Naive thymus-derived CD4-positive, alpha-beta T cell (primary cell): ENCODE measurements around the gene F7. TPM values are rescaled to one million over a fixed set of nuclear protein-coding genes. Genes with fewer than 3 reads are reported as not detected.

Source experiments
- ATAC-seq: fragments of 150-1000 bp; cut with Tn5 transposase; 2 replicates; pipeline ENCODE4 v1.10.0; 2021; ENCODE audit warnings: mild to moderate bottlenecking, moderate library complexity
- CTCF ChIA-PET: fragments of 350-600 bp; sonication (Branson Sonifier 250); formaldehyde crosslinking; loops from one replicate; lab custom pipeline; 2021; ENCODE audit warnings: antibody characterized with exemption; lab: Charles Lee
- POLR2A ChIA-PET: fragments of 350-600 bp; sonication (Branson Sonifier 250); formaldehyde crosslinking; loops from one replicate; lab custom pipeline; 2021; ENCODE audit warnings: antibody characterized with exemption, inconsistent platforms; lab: Charles Lee
- DNase-seq, 9 donors: peaks; one replicate each; pipeline versions ENCODE4 v3.0.0 to v3.0.0-alpha.2; 2020 to 2022; ENCODE audit warnings: mixed read lengths in 1 of 9
- H3K27ac ChIP-seq: one replicate; pipeline ENCODE4 v1.7.0; 2013; ENCODE audit warnings: mild to moderate bottlenecking, low read depth, low read length, moderate library complexity
- H3K27me3 ChIP-seq, 2 donors: one replicate each; pipeline ENCODE4 v1.7.0; 2013; ENCODE audit warnings: low read length in 2 of 2, mild to moderate bottlenecking in 2 of 2, moderate library complexity in 2 of 2; ENCODE audit not compliant: control insufficient read depth in 2 of 2, insufficient read depth in 2 of 2
- H3K36me3 ChIP-seq, 3 experiments: 1 replicate in 2 of 3; 2 replicates in 1 of 3; pipeline ENCODE4 v1.7.0; 2013; ENCODE audit warnings: low read length in 3 of 3, mild to moderate bottlenecking in 3 of 3, moderate library complexity in 1 of 3; ENCODE audit not compliant: insufficient read depth in 3 of 3, control insufficient read depth in 2 of 3
- H3K4me1 ChIP-seq, 2 donors: one replicate each; pipeline ENCODE4 v1.7.0; 2013; ENCODE audit warnings: low read length in 2 of 2, mild to moderate bottlenecking in 2 of 2, moderate library complexity in 1 of 2; ENCODE audit not compliant: control insufficient read depth in 2 of 2, insufficient read depth in 2 of 2
- H3K4me3 ChIP-seq: 2 replicates; pipeline ENCODE4 v1.7.0; 2013; ENCODE audit warnings: mild to moderate bottlenecking, low read length
- H3K9me3 ChIP-seq, 3 experiments: 1 replicate in 2 of 3; 2 replicates in 1 of 3; pipeline ENCODE4 v1.7.0; 2013; ENCODE audit warnings: low read length in 3 of 3; ENCODE audit not compliant: control insufficient read depth in 2 of 3
- H3K27ac Mint-ChIP-seq, 9 donors: one replicate each; pipeline ENCODE4 v1.8.0; 2020 to 2022; ENCODE audit warnings: mixed read lengths in 9 of 9, mild to moderate bottlenecking in 8 of 9, moderate library complexity in 5 of 9, inconsistent platforms in 2 of 9
- H3K27me3 Mint-ChIP-seq, 5 donors: one replicate each; pipeline ENCODE4 v1.8.0; 2021 to 2022; ENCODE audit warnings: mixed read lengths in 5 of 5, mild to moderate bottlenecking in 1 of 5
- H3K36me3 Mint-ChIP-seq, 5 donors: one replicate each; pipeline ENCODE4 v1.8.0; 2020 to 2022; ENCODE audit warnings: mixed read lengths in 5 of 5, mild to moderate bottlenecking in 3 of 5, inconsistent platforms in 1 of 5
- H3K4me1 Mint-ChIP-seq, 7 donors: one replicate each; pipeline ENCODE4 v1.8.0; 2020 to 2022; ENCODE audit warnings: mixed read lengths in 7 of 7, mild to moderate bottlenecking in 3 of 7, inconsistent platforms in 1 of 7
- H3K4me3 Mint-ChIP-seq, 10 donors: one replicate each; pipeline ENCODE4 v1.8.0; 2020 to 2022; ENCODE audit warnings: mild to moderate bottlenecking in 10 of 10, mixed read lengths in 10 of 10, moderate library complexity in 6 of 10, inconsistent platforms in 2 of 10
- H3K9me3 Mint-ChIP-seq, 11 donors: one replicate each; pipeline ENCODE4 v1.8.0; 2020 to 2022; ENCODE audit warnings: mixed read lengths in 11 of 11, mild to moderate bottlenecking in 4 of 11, inconsistent platforms in 1 of 11, moderate library complexity in 1 of 11
- intact Hi-C, 2 donors: fragments of 100-400 bp; cut with micrococcal nuclease; formaldehyde crosslinking; loops; one replicate each; pipeline ENCODE4 v1.15.1; 2023
- polyA plus RNA-seq, 2 donors: library from polyadenylated mRNA; unstranded; fragments of 300-500 nt; fragmentation: Illumina TruSeq; gene quantifications; one replicate each; pipeline ENCODE4 v1.2.3, GENCODE V29; 2021
- total RNA-seq, 6 experiments: library from RNA in 5 of 6; stranded (reverse) in 5 of 6; gene quantifications; 1 replicate in 5 of 6; 2 replicates in 1 of 6; pipeline ENCODE4 v1.2.3 and lab custom pipeline; 2021 to 2026

The F7 gene
- total and polyA plus RNA-seq, 7 experiments from 2014 or later, result 0.40 TPM; not detected in 6

GRCh38 chr13:113083022-113083373, 22.6 kb upstream of the F7 start:
- H3K9me3 Mint-ChIP-seq, result no peaks in the 10 kb centered on the region
- no peak for DNase-seq
- no peaks in the 10 kb centered on the region for H3K4me1 Mint-ChIP-seq
- ATAC-seq, result no peak
- no peak overlapping the region for H3K4me3 ChIP-seq
- POLR2A ChIA-PET, result no interaction called here
- CTCF ChIA-PET, result no interaction called here
- H3K27me3 ChIP-seq, result no peaks in the 10 kb centered on the region
- peaks cover 0 to 27% (median 0%) of the 10 kb centered on the region in 3 experiments for H3K36me3 ChIP-seq
- H3K27ac ChIP-seq, result no peak overlapping the region
- intact Hi-C loops, result no loop called here
- peaks cover 0 to 35% (median 0%) of the 10 kb centered on the region in 5 donors for H3K36me3 Mint-ChIP-seq
- H3K27ac Mint-ChIP-seq, result no peak overlapping the region
- H3K4me1 ChIP-seq, result no peaks in the 10 kb centered on the region
- no peak overlapping the region for H3K4me3 Mint-ChIP-seq
- no peaks in the 10 kb centered on the region for H3K27me3 Mint-ChIP-seq
- no peaks in the 10 kb centered on the region for H3K9me3 ChIP-seq

- DNase-seq (no peak), ATAC-seq (no peak)
- no peaks in the 10 kb centered on the region for H3K9me3 Mint-ChIP-seq
- H3K4me3 Mint-ChIP-seq, result no peak overlapping the region
- ChIA-PET POLR2A (no interaction called here), CTCF (no interaction called here)
- H3K27me3 Mint-ChIP-seq, result no peaks in the 10 kb centered on the region
- no peak overlapping the region for H3K27ac Mint-ChIP-seq
- no peaks in the 10 kb centered on the region for H3K27me3 ChIP-seq
- intact Hi-C loops, result no loop called here
- H3K4me1 ChIP-seq, result no peaks in the 10 kb centered on the region
- H3K27ac ChIP-seq, result no peak overlapping the region
- peaks cover 0 to 27% (median 0%) of the 10 kb centered on the region in 3 experiments for H3K36me3 ChIP-seq
- H3K4me3 ChIP-seq, result no peak overlapping the region
- H3K9me3 ChIP-seq, result no peaks in the 10 kb centered on the region
- H3K36me3 Mint-ChIP-seq, result peaks cover 0 to 35% (median 0%) of the 10 kb centered on the region in 5 donors
- no peaks in the 10 kb centered on the region for H3K4me1 Mint-ChIP-seq
These were observed 22.1 kb upstream of the F7 start for GRCh38 chr13:113083402-113084061.

DNA sequence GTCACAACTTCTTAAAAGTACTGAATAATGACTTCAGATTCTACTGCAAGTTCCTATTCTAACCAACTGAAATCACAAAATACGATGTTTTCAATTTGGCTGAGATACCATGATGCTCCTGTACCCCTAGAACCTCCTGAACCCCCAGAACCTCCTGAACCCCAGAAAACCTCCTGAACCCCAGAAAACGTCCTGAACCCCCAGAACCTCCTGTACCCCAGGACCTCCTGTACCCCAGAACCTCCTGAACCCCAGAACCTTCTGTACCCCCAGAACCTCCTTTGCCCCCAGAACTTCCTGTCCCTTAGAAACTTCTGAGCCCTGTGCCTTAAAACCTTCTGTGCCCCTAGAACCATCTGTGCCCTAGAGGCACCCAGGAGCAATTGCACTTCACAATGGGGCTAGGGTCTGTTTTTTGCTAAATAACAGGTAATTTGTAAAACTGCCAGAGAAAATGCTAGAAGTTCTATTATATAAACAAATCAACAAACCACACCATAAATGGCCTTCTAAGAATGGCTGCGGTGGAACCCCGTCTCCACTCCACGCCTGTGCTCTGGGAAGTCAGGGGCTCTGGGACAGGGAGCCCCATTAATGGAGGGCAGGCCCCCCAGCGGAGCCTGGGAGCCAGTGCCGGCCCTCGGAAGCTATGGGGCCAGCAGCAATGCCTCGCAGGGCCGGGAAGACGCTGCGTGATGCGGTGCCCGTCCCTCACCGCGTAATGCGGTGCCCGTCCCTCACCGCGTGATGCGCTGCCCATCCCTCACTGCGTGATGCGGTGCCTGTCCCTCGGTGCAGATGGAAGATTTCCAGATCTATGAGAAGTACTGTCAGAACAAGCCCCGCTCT, 21.3 kb upstream of the F7 start:
- H3K4me1 ChIP-seq, result no peaks in the 10 kb centered on the region
- DNase-seq, result no peak
- H3K27ac Mint-ChIP-seq, result no peak overlapping the region
- H3K27me3 Mint-ChIP-seq, result no peaks in the 10 kb centered on the region
- ChIA-PET CTCF (no interaction called here), POLR2A (no interaction called here)
- H3K4me3 ChIP-seq, result no peak overlapping the region
- no peaks in the 10 kb centered on the region for H3K9me3 ChIP-seq
- no peak overlapping the region for H3K4me3 Mint-ChIP-seq
- no peaks in the 10 kb centered on the region for H3K4me1 Mint-ChIP-seq
- peaks cover 0 to 29% (median 0%) of the 10 kb centered on the region in 3 experiments for H3K36me3 ChIP-seq
- H3K27ac ChIP-seq, result no peak overlapping the region
- peaks cover 0 to 33% (median 0%) of the 10 kb centered on the region in 5 donors for H3K36me3 Mint-ChIP-seq
- H3K9me3 Mint-ChIP-seq, result no peaks in the 10 kb centered on the region
- intact Hi-C loops, result no loop called here
- ATAC-seq, result no peak
- no peaks in the 10 kb centered on the region for H3K27me3 ChIP-seq

GRCh38 chr13:113084943-113085540, 20.5 kb upstream of the F7 start:
- ChIA-PET CTCF (no interaction called here), POLR2A (no interaction called here)
- DNase-seq, result no peak
- H3K4me1 ChIP-seq, result no peaks in the 10 kb centered on the region
- H3K4me3 Mint-ChIP-seq, result no peak overlapping the region
- no peaks in the 10 kb centered on the region for H3K4me1 Mint-ChIP-seq
- H3K27ac ChIP-seq, result no peak overlapping the region
- H3K36me3 ChIP-seq, result peaks cover 0 to 37% (median 0%) of the 10 kb centered on the region in 3 experiments
- H3K27me3 ChIP-seq, result no peaks in the 10 kb centered on the region
- no peaks in the 10 kb centered on the region for H3K9me3 Mint-ChIP-seq
- H3K27ac Mint-ChIP-seq, result no peak overlapping the region
- H3K36me3 Mint-ChIP-seq, result peaks cover 0 to 31% (median 0%) of the 10 kb centered on the region in 5 donors
- no peak overlapping the region for H3K4me3 ChIP-seq
- no peaks in the 10 kb centered on the region for H3K27me3 Mint-ChIP-seq
- intact Hi-C loops, result no loop called here
- H3K9me3 ChIP-seq, result no peaks in the 10 kb centered on the region
- no peak for ATAC-seq

GRCh38 chr13:113086031-113086750, 19.4 kb upstream of the F7 start:
- no peaks in the 10 kb centered on the region for H3K9me3 ChIP-seq
- ATAC-seq (no peak), DNase-seq (no peak)
- no peak overlapping the region for H3K27ac ChIP-seq
- Mint-ChIP-seq H3K9me3 (no peaks in the 10 kb centered on the region), H3K4me3 (no peak overlapping the region), H3K27ac (no peak overlapping the region), H3K27me3 (no peaks in the 10 kb centered on the region), H3K4me1 (no peaks in the 10 kb centered on the region), H3K36me3 (peaks cover 0 to 30% (median 0%) of the 10 kb centered on the region in 5 donors)
- no peak overlapping the region for H3K4me3 ChIP-seq
- POLR2A ChIA-PET, result no interaction called here
- H3K27me3 ChIP-seq, result no peaks in the 10 kb centered on the region
- CTCF ChIA-PET, result interaction anchor here (0.6 kb wide), 1 partner anchor 83 kb away, joined by 3 read pairs; no protein-coding TSS in a partner anchor
- no peaks in the 10 kb centered on the region for H3K4me1 ChIP-seq
- H3K36me3 ChIP-seq, result peaks cover 0 to 37% (median 0%) of the 10 kb centered on the region in 3 experiments
- intact Hi-C loops, result no loop called here
